GM19452 (cell line): ENCODE measurements around the gene MARCHF3.
"Not testable (repeated sequence)": the region's sequence is repeated elsewhere in the genome, so short reads cannot be mapped to it uniquely, and the experiment has no call there.

ENCODE experiments used
- ATAC-seq: cut with Tn5 transposase; IDR thresholded peaks from one replicate; pipeline ENCODE4 v1.9.1; 2021; ENCODE audit not compliant: unreplicated experiment

The MARCHF3 gene

GRCh38 chr5:126921241-126922091 is 108.9 kb downstream of the MARCHF3 start:
- no peak for ATAC-seq

GRCh38 chr5:126920291-126920690 is 110.1 kb downstream of the MARCHF3 start:
- no peak for ATAC-seq

- ATAC-seq: no peak
These were observed 110.8 kb downstream of the MARCHF3 start for GRCh38 chr5:126919566-126919965.

DNA sequence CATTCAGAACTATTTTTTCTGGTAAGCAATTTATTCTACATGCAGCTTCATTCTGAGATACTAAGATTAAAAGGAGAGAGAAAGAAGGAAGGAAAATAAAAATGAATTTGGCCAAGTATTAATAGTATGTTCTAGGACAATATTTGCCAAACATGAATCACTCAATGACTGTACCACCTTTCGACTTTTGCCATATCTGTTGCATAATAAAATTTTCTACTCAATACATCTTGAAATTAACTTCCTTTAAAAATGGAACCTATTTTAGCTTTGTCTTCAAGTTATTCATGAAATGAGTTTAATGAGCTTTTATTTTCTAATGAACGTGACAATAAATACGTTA is 111.8 kb downstream of the MARCHF3 start:
- ATAC-seq: no peak

- ATAC-seq: no peak
These were observed 112.3 kb downstream of the MARCHF3 start for GRCh38 chr5:126917918-126918614.

- ATAC-seq: no peak
These were observed 114.9 kb downstream of the MARCHF3 start for GRCh38 chr5:126915496-126915895.

- ATAC-seq: no peak
These were observed 115.4 kb downstream of the MARCHF3 start for GRCh38 chr5:126914801-126915436.

- no peak for ATAC-seq
These were observed 117.7 kb downstream of the MARCHF3 start for GRCh38 chr5:126912616-126913200.

- ATAC-seq: no peak
These were observed 118.4 kb downstream of the MARCHF3 start for GRCh38 chr5:126911986-126912385.

GRCh38 chr5:126909856-126910255 is 120.5 kb downstream of the MARCHF3 start:
- no peak for ATAC-seq

DNA sequence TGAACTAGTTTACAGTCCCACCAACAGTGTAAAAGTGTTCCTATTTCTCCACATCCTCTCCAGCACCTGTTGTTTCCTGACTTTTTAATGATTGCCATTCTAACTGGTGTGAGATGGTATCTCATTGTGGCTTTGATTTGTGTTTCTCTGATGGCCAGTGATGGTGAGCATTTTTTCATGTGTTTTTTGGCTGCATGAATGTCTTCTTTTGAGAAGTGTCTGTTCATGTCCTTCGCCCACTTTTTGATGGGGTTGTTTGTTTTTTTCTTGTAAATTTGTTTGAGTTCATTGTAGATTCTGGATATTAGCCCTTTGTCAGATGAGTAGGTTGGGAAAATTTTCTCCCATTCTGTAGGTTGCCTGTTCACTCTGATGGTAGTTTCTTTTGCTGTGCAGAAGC is 126.0 kb downstream of the MARCHF3 start:
- ATAC-seq: not testable (repeated sequence)

GRCh38 chr5:126900796-126901195 is 129.6 kb downstream of the MARCHF3 start:
- ATAC-seq: no peak

DNA sequence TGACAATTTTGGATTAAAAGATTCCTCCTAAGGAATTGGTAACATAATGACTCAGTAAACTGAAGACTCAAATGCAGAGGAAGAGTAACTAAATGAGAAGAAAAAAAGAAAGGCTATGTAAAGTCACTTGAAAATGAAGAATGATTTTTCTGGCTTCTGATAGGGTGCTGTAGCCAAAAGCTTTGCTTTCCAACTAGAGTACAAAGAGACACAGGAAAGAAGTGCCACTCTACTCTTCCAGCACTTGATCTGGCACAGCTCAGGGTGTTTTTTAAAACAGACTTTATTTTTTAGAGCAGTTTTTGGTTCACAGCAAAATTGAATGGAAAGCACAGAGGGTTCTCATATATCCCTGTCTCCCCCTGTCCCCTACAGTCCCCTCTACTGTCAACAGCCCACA is 130.9 kb downstream of the MARCHF3 start:
- ATAC-seq: no peak

GRCh38 chr5:126897851-126898630 is 132.3 kb downstream of the MARCHF3 start:
- ATAC-seq: no peak

DNA sequence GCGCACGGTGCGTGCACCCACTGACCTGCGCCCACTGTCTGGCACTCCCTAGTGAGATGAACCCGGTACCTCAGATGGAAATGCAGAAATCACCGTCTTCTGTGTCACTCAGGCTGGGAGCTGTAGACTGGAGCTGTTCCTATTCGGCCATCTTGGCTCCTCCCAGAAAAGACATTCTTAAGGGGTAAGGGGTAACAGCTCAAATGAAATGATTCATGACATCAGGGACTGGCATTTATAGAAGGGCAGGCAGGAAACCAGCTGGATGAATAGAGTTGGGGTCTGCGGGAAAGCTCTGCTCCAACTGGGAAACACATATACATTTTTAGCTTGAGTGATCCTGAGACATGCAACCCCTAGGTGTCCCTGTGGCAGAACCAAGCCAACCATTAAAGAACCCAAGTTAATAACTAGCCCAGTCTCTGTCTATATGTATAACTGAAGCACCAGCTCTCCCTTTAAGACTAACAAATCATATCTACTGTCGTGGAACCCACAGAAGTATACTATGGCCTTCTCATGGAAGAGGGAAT is 134.1 kb downstream of the MARCHF3 start:
- no peak for ATAC-seq

DNA sequence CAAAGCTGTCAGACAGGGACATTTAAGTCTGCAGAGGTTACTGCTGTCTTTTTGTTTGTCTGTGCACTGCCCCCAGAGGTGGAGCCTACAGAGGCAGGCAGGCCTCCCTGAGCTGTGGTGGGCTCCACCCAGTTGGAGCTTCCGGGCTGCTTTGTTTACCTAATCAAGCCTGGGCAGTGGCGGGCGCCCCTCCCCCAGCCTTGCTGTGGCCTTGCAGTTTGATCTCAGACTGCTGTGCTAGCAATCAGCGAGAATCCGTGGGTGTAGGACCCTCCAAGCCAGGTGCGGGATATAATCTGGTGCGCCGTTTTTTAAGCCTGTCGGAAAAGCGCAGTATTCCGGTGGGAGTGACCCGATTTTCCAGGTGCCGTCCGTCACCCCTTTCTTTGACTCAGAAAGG is 134.6 kb downstream of the MARCHF3 start:
- ATAC-seq: not testable (repeated sequence)

GRCh38 chr5:126890414-126890813 is 139.9 kb downstream of the MARCHF3 start:
- ATAC-seq: not testable (repeated sequence)

DNA sequence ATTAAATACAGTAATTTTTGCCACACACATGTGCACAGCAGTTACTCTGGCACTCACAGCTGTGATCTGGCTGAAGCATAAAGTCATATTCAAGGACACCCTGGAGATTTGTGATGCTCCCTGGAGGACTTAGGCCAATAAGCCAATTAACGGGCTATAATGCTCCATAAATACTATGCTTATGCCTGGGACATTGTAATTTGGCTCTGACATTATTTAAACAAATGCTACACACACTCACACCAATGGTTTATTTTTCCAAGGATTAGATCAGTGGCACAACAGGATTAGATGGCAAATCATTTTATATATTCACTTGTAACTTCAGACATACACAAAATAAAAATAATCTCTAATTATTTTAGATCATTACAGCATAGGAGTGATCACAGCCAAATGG is 142.2 kb downstream of the MARCHF3 start:
- ATAC-seq: no peak

- ATAC-seq: no peak
These were observed 146.0 kb downstream of the MARCHF3 start for GRCh38 chr5:126884269-126884819.

DNA sequence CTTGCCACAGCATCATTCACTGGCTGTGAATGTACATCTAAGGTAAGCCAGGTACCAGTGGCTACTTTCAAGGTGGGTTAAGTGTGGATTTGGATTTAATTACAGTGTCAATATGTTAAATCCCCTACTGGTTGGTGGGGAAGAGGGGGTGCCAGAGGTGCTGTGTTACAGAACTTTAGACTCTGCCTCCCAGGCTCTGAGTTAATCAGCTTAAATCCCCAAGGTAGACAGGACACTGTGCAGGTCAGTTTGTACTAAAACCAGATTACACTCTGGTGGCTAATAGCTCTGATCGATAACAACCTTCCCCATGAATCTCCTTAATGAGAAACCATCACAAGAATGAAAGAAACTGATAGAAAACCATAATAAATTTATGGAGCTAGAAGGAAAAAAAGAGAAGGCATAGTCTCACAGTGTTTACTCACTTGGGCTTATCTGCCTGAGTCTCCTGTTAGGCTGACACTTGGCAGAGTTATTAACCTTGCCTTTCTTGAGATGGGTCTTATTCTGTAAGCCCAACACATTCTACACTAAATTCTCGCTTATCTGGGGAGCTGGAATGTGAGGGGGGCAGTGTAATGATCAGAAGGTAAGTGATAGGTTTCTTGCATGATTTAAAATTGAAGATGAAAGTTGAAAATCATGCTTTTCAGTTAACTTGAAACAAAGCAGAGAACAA is 146.7 kb downstream of the MARCHF3 start:
- ATAC-seq: no peak
